Measurements from ENCODE around the gene NF1.

Gene NF1

GRCh38 chr17:31389657-31390381, 295.0 kb downstream of the NF1 start:
- no peak for DNase-seq

- no peak for DNase-seq
Observed at GRCh38 chr17:31390426-31390747, 295.6 kb downstream of the NF1 start.

GRCh38 chr17:31390748-31391495, 296.1 kb downstream of the NF1 start:
- DNase-seq = no peak

- DNase-seq = no peak
Observed at GRCh38 chr17:31391496-31391949, 296.7 kb downstream of the NF1 start, which contains the start of gene RAB11FIP4. RAB11FIP4 (plus strand) TSS chr17:31391675; CDS start chr17:31391853, 178 bp downstream.

- no peak for DNase-seq
Observed at GRCh38 chr17:31392002-31392855, 297.5 kb downstream of the NF1 start.

- no peak for DNase-seq
Observed at GRCh38 chr17:31392856-31393748, 298.3 kb downstream of the NF1 start.

- DNase-seq = no peak
Observed at GRCh38 chr17:31393749-31394146, 299.0 kb downstream of the NF1 start.

GRCh38 chr17:31394544-31394943, 299.8 kb downstream of the NF1 start:
- no peak for DNase-seq

GRCh38 chr17:31397256-31397939, 302.6 kb downstream of the NF1 start:
- no peak for DNase-seq

- no peak for DNase-seq
Observed at GRCh38 chr17:31398381-31399311, 303.9 kb downstream of the NF1 start.

- DNase-seq = no peak
Observed at GRCh38 chr17:31400481-31400950, 305.7 kb downstream of the NF1 start.

GRCh38 chr17:31401456-31402254, 306.9 kb downstream of the NF1 start:
- no peak for DNase-seq

- no peak for DNase-seq
Observed at GRCh38 chr17:31404028-31404949, 309.5 kb downstream of the NF1 start.

GRCh38 chr17:31405890-31406371, 311.2 kb downstream of the NF1 start:
- no peak for DNase-seq

GRCh38 chr17:31408586-31408985, 313.8 kb downstream of the NF1 start:
- no peak for DNase-seq

GRCh38 chr17:31411707-31412285, 317.0 kb downstream of the NF1 start:
- DNase-seq = no peak

GRCh38 chr17:31412511-31412910, 317.7 kb downstream of the NF1 start:
- no peak for DNase-seq
